A673 (cell line): ENCODE results near the gene HMGN3. TPM values are rescaled to one million over a fixed set of nuclear protein-coding genes. Genes with fewer than 3 reads are reported as not detected.

Source experiments
- BruUV-seq: library from RNA; stranded (reverse); fragments of 400-500 nt; replicated peaks from 2 replicates; lab custom pipeline; 2021; lab: Mats Ljungman, UMichigan
- CTCF ChIA-PET: fragments of 300-600 bp; sonication (Branson Sonifier 250); formaldehyde crosslinking; loops from one replicate; lab custom pipeline; 2022; ENCODE audit warnings: antibody characterized with exemption; lab: Charles Lee
- POLR2A ChIA-PET: fragments of 300-600 bp; sonication (Branson Sonifier 250); formaldehyde crosslinking; loops from one replicate; lab custom pipeline; 2022; ENCODE audit warnings: antibody characterized with exemption; ENCODE audit not compliant: low non-redundant PET; lab: Charles Lee
- DNase-seq: peaks from one replicate; pipeline ENCODE4 v3.0.0-alpha.2; 2015; ENCODE audit warnings: low spot score
- H3K27ac ChIP-seq: fragments of 200-600 bp; sonication (generic); 2 replicates; pipeline ENCODE4 v1.5.1; 2016; ENCODE audit warnings: mixed run types, low read depth, mild to moderate bottlenecking, mixed read lengths, antibody characterized with exemption, low read length; ENCODE audit not compliant: poor library complexity, severe bottlenecking
- H3K27me3 ChIP-seq: fragments of 200-600 bp; sonication (generic); replicated peaks from 2 replicates; pipeline ENCODE4 v1.6.1; 2017; ENCODE audit warnings: mixed run types, low read depth, mild to moderate bottlenecking, mixed read lengths, antibody characterized with exemption, low read length; ENCODE audit not compliant: insufficient read depth, poor library complexity
- H3K36me3 ChIP-seq: fragments of 200-600 bp; sonication (generic); 2 replicates; pipeline ENCODE4 v1.6.1; 2016; ENCODE audit warnings: mixed run types, mild to moderate bottlenecking, mixed read lengths, antibody characterized with exemption, low read length; ENCODE audit not compliant: insufficient read depth, poor library complexity, severe bottlenecking
- H3K4me1 ChIP-seq: fragments of 200-600 bp; sonication (generic); 2 replicates; pipeline ENCODE4 v1.6.1; 2017; ENCODE audit warnings: mixed run types, mild to moderate bottlenecking, mixed read lengths, antibody characterized with exemption, low read length; ENCODE audit not compliant: insufficient read depth, poor library complexity, severe bottlenecking
- H3K4me3 ChIP-seq: fragments of 200-600 bp; sonication (generic); 2 replicates; pipeline ENCODE4 v1.5.1; 2016; ENCODE audit warnings: low read depth, mixed run types, mild to moderate bottlenecking, mixed read lengths, low read length; ENCODE audit not compliant: poor library complexity, severe bottlenecking
- H3K9me3 ChIP-seq: fragments of 200-600 bp; sonication (generic); 2 replicates; pipeline ENCODE4 v1.6.1; 2016; ENCODE audit warnings: mixed run types, low read depth, mild to moderate bottlenecking, mixed read lengths, antibody characterized with exemption, low read length; ENCODE audit not compliant: poor library complexity, severe bottlenecking
- EZH2 ChIP-seq: fragments of 200-600 bp; sonication (generic); IDR thresholded peaks from 2 replicates; pipeline ENCODE4 v1.6.1; 2017; ENCODE audit warnings: borderline replicate concordance, low read depth, mild to moderate bottlenecking, mixed read lengths, antibody characterized with exemption, low read length; ENCODE audit not compliant: poor library complexity, severe bottlenecking
- intact Hi-C: fragments of 100-400 bp; cut with micrococcal nuclease; formaldehyde crosslinking; loops from one replicate; pipeline ENCODE4 v1.10.0; 2022; ENCODE audit not compliant: unreplicated experiment
- total RNA-seq: library from RNA; stranded (reverse); gene quantifications from 2 replicates; pipeline ENCODE4 v1.2.3, GENCODE V29; 2021
- TF ChIP-seq, protein P1 (sequence below): fragments of 300-800, 200-600 bp; sonication (generic); conservative IDR thresholded peaks from 2 replicates; pipeline ENCODE4 v1.5.1; 2017; ENCODE audit warnings: low read depth, mild to moderate bottlenecking, antibody characterized with exemption, low read length, moderate library complexity, mixed read lengths

The HMGN3 gene
- total RNA-seq, 1 experiment from 2014 or later = 83.8 TPM

- DNase-seq = no peak
- Histone ChIP-seq H3K27ac (no peak overlapping the region), H3K4me3 (no peak overlapping the region), H3K36me3 (no peaks in the 10 kb centered on the region), H3K4me1 (no peaks in the 10 kb centered on the region), H3K27me3 (no peaks in the 10 kb centered on the region), H3K9me3 (no peaks in the 10 kb centered on the region)
- no TSS peak for BruUV-seq
- POLR2A ChIA-PET = no interaction called here
- CTCF ChIA-PET = no interaction called here
- TF ChIP-seq, protein P1, sequence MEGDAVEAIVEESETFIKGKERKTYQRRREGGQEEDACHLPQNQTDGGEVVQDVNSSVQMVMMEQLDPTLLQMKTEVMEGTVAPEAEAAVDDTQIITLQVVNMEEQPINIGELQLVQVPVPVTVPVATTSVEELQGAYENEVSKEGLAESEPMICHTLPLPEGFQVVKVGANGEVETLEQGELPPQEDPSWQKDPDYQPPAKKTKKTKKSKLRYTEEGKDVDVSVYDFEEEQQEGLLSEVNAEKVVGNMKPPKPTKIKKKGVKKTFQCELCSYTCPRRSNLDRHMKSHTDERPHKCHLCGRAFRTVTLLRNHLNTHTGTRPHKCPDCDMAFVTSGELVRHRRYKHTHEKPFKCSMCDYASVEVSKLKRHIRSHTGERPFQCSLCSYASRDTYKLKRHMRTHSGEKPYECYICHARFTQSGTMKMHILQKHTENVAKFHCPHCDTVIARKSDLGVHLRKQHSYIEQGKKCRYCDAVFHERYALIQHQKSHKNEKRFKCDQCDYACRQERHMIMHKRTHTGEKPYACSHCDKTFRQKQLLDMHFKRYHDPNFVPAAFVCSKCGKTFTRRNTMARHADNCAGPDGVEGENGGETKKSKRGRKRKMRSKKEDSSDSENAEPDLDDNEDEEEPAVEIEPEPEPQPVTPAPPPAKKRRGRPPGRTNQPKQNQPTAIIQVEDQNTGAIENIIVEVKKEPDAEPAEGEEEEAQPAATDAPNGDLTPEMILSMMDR = no peak
- TF ChIP-seq EZH2 = no peak
- intact Hi-C loops = no loop called here
Observed at GRCh38 chr6:79173378-79173777, 61.1 kb downstream of the HMGN3 start.

GRCh38 chr6:79170959-79171358 lies 63.5 kb downstream of the HMGN3 start:
- Histone ChIP-seq H3K27ac (no peak overlapping the region), H3K9me3 (no peaks in the 10 kb centered on the region), H3K27me3 (no peaks in the 10 kb centered on the region), H3K4me1 (peaks cover 4% of the 10 kb centered on the region), H3K36me3 (no peaks in the 10 kb centered on the region), H3K4me3 (no peak overlapping the region)
- no TSS peak for BruUV-seq
- TF ChIP-seq, protein P1 = no peak
- ChIA-PET CTCF (no interaction called here), POLR2A (no interaction called here)
- no peak for DNase-seq
- intact Hi-C loops = no loop called here

GRCh38 chr6:79170431-79170830 lies 64.1 kb downstream of the HMGN3 start:
- Histone ChIP-seq H3K9me3 (no peaks in the 10 kb centered on the region), H3K4me3 (no peak overlapping the region), H3K27ac (no peak overlapping the region), H3K4me1 (peaks cover 4% of the 10 kb centered on the region), H3K36me3 (no peaks in the 10 kb centered on the region), H3K27me3 (no peaks in the 10 kb centered on the region)
- intact Hi-C loops = no loop called here
- no TSS peak for BruUV-seq
- TF ChIP-seq, protein P1 = no peak
- TF ChIP-seq EZH2 = no peak
- POLR2A ChIA-PET = no interaction called here
- DNase-seq = no peak
- CTCF ChIA-PET = no interaction called here
